Measurements from ENCODE around the gene FBXW2. TPM values are rescaled to one million over a fixed set of nuclear protein-coding genes. Genes with fewer than 3 reads are reported as not detected.

The FBXW2 gene
- total RNA-seq, 1 experiment from 2014 or later: 46.0 TPM

DNA sequence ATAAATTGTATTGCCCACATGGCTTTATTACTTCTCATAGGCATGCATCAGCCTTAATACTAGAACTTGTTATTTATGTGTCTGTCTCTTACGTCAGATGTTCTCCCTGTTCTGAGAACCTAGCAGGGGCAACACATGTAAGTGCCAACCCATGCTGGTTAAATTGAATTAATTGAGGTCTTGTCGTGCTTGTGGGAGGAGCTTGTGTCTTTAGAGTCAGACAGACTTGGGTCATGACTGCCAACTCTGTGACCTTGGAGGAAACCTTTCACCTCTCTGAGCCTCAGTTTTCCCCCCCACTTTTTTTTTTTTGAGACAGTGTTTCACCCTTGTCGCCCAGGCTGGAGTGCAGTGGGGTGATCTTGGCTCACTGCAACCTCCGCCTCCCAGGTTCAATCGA is 76.7 kb downstream of the FBXW2 start:
- intact Hi-C loops (cut with micrococcal nuclease; ENCODE audit: unreplicated experiment): no loop called here
- no peaks in the 10 kb centered on the region for H3K9me3 ChIP-seq (ENCODE audit: control insufficient read depth, insufficient read depth, low read depth, low read length)
- TF ChIP-seq, protein P1, sequence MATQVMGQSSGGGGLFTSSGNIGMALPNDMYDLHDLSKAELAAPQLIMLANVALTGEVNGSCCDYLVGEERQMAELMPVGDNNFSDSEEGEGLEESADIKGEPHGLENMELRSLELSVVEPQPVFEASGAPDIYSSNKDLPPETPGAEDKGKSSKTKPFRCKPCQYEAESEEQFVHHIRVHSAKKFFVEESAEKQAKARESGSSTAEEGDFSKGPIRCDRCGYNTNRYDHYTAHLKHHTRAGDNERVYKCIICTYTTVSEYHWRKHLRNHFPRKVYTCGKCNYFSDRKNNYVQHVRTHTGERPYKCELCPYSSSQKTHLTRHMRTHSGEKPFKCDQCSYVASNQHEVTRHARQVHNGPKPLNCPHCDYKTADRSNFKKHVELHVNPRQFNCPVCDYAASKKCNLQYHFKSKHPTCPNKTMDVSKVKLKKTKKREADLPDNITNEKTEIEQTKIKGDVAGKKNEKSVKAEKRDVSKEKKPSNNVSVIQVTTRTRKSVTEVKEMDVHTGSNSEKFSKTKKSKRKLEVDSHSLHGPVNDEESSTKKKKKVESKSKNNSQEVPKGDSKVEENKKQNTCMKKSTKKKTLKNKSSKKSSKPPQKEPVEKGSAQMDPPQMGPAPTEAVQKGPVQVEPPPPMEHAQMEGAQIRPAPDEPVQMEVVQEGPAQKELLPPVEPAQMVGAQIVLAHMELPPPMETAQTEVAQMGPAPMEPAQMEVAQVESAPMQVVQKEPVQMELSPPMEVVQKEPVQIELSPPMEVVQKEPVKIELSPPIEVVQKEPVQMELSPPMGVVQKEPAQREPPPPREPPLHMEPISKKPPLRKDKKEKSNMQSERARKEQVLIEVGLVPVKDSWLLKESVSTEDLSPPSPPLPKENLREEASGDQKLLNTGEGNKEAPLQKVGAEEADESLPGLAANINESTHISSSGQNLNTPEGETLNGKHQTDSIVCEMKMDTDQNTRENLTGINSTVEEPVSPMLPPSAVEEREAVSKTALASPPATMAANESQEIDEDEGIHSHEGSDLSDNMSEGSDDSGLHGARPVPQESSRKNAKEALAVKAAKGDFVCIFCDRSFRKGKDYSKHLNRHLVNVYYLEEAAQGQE (IDR thresholded peaks at IDR 0.05; ENCODE audit: insufficient read depth in 1 of 2, low read depth in 2 of 2, low read length in 1 of 2): no peak
- no peak for TF ChIP-seq POLR2AphosphoS5 (IDR thresholded peaks at IDR 0.05; ENCODE audit: low read depth, low read length)
- no peak for TF ChIP-seq SIN3A (IDR thresholded peaks at IDR 0.05; ENCODE audit: borderline replicate concordance, insufficient read depth, low read depth, low read length)
- TF ChIP-seq, protein P2, sequence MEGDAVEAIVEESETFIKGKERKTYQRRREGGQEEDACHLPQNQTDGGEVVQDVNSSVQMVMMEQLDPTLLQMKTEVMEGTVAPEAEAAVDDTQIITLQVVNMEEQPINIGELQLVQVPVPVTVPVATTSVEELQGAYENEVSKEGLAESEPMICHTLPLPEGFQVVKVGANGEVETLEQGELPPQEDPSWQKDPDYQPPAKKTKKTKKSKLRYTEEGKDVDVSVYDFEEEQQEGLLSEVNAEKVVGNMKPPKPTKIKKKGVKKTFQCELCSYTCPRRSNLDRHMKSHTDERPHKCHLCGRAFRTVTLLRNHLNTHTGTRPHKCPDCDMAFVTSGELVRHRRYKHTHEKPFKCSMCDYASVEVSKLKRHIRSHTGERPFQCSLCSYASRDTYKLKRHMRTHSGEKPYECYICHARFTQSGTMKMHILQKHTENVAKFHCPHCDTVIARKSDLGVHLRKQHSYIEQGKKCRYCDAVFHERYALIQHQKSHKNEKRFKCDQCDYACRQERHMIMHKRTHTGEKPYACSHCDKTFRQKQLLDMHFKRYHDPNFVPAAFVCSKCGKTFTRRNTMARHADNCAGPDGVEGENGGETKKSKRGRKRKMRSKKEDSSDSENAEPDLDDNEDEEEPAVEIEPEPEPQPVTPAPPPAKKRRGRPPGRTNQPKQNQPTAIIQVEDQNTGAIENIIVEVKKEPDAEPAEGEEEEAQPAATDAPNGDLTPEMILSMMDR (IDR thresholded peaks at IDR 0.05): no peak
- TF ChIP-seq TCF7L2 (IDR thresholded peaks at IDR 0.05; ENCODE audit: low read depth, low read length): no peak
- no peaks in the 10 kb centered on the region for H3K36me3 ChIP-seq (ENCODE audit: control insufficient read depth, insufficient read depth, low read length)
- DNase-seq (ENCODE audit: low read depth, low spot score) (no peak), ATAC-seq (no peak)
- H3K27me3 ChIP-seq (ENCODE audit: control insufficient read depth, insufficient read depth, low read length): no peaks in the 10 kb centered on the region
- in situ Hi-C loops (cut with HindIII; ENCODE audit: low pct_unique_long_range_greater_than_20kb, low sequenced_read_pairs): no loop called here
- H3K4me3 ChIP-seq (ENCODE audit: low read depth in 2 of 2, low read length in 2 of 2): no peak overlapping the region
- peaks cover 16% of the 10 kb centered on the region for H3K4me1 ChIP-seq (ENCODE audit: control insufficient read depth, insufficient read depth, low read length)
- no peak overlapping the region for H3K27ac ChIP-seq (ENCODE audit: low read length)
- BruUV-seq (replicated peaks): no TSS peak
- ChIA-PET CTCF (no interaction called here), POLR2A (interaction anchor here (0.6 kb wide), 1 partner anchor 1399 kb away, joined by 5 read pairs; no protein-coding TSS in a partner anchor)

DNA sequence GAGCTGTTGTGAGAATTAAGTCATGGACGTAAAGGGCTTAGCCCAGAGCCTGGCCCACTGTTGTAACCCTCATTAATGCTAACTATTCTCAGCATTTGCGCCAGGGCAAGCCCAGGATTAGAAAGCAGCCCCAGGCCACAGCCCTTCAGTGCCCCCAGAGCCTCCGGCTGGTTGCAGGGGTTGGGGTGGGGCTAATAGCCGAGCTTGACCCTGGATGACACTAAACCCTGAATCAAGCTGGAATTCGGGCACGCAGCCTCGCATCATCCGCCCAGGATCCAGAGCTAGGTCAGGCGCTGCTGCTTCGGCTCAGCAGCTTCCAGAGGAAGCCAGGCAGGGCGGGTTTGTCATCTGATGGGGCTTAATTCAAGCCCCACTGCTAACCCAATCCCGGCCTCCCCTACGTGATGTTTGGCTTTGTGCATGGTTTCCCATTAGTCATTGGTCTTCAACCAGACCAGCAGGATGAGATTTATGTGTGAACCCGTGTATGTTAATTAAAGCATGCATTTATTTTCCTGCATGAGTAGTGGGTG is 77.8 kb downstream of the FBXW2 start:
- H3K27ac ChIP-seq (ENCODE audit: low read length): peak overlapping the region; percentile 76; the same call in 1 of the 2 replicates
- no peaks in the 10 kb centered on the region for H3K27me3 ChIP-seq (ENCODE audit: control insufficient read depth, insufficient read depth, low read length)
- CTCF ChIA-PET: no interaction called here
- H3K9me3 ChIP-seq (ENCODE audit: control insufficient read depth, insufficient read depth, low read depth, low read length): no peaks in the 10 kb centered on the region
- no peaks in the 10 kb centered on the region for H3K36me3 ChIP-seq (ENCODE audit: control insufficient read depth, insufficient read depth, low read length)
- intact Hi-C loops (cut with micrococcal nuclease; ENCODE audit: unreplicated experiment): no loop called here
- BruUV-seq (replicated peaks): no TSS peak
- POLR2A ChIA-PET: interaction anchor here (0.6 kb wide), 1 partner anchor 1400 kb away, joined by 5 read pairs; no protein-coding TSS in a partner anchor
- TF ChIP-seq, protein P1 (IDR thresholded peaks at IDR 0.05; ENCODE audit: insufficient read depth in 1 of 2, low read depth in 2 of 2, low read length in 1 of 2): no peak
- TF ChIP-seq, protein P2 (IDR thresholded peaks at IDR 0.05): no peak
- TF ChIP-seq SIN3A (IDR thresholded peaks at IDR 0.05; ENCODE audit: borderline replicate concordance, insufficient read depth, low read depth, low read length) (no peak), POLR2AphosphoS5 (IDR thresholded peaks at IDR 0.05; ENCODE audit: low read depth, low read length) (no peak), TCF7L2 (IDR thresholded peaks at IDR 0.05; ENCODE audit: low read depth, low read length) (no peak)
- peak overlapping the region; percentile 66 to 75; a peak in 2 of 4 replicates for H3K4me3 ChIP-seq (ENCODE audit: low read depth in 2 of 2, low read length in 2 of 2)
- in situ Hi-C loops (cut with HindIII; ENCODE audit: low pct_unique_long_range_greater_than_20kb, low sequenced_read_pairs): no loop called here
- no peak for DNase-seq (ENCODE audit: low read depth, low spot score)
- H3K4me1 ChIP-seq (ENCODE audit: control insufficient read depth, insufficient read depth, low read length): peaks cover 25% of the 10 kb centered on the region
- ATAC-seq: no peak
